ENCODE data around the gene RMC1. TPM values are rescaled to one million over a fixed set of nuclear protein-coding genes. Genes with fewer than 3 reads are reported as not detected.

RMC1 gene
- 10 to 100 TPM; 18.1 to 25.1 (median 21.7) TPM for total RNA-seq

DNA sequence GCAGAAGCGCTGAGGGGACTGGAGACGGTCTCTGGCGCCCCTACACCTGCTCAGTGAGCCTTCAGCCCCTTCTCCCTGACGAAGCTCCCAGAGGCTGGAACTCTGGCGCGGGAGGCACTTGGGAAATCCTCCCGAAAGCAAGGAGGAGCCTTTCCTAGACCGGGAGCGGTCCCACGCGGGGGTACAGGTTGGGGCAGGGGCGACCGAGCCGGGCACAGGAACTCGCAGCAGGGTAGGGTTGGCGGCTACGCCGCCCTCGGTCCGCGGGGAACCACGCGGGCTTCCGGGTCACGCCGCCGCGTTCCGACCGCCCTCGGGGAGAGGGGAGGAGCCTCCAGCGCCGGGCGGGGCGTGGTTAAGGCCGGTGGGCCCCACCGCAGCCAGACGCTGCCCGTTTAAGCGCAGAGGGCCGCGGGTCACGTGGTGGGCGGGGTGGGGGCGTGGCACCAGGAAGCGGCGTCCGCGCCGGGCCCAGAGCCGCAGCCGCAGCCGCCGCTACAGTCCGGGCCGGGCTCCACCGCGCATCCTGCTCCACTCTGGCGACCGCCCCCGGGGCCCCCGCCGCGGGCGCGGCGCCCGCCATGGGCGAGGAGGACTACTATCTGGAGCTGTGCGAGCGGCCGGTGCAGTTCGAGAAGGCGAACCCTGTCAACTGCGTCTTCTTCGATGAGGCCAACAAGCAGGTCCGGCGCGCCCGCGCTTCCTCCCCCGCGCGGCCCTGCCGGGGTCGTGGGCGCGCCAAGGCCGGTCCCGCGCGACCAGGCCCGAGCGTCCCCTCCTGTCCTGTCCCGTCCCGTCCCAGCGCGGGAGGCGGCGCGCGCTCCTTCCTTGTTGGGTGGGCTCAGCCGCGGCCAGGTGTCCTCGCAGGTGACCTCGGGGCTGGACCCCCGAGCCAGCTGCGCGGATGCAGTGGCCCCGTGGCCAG, at the start of gene RMC1:
Gene RMC1 (plus strand): TSS at position 474 of the 925 bp plus-strand sequence. CDS start 108 bp downstream, at position 582.
- TF ChIP-seq POLR2A (IDR thresholded peaks at IDR 0.05): peak; percentile 3 to 80
- TF ChIP-seq, protein P1, sequence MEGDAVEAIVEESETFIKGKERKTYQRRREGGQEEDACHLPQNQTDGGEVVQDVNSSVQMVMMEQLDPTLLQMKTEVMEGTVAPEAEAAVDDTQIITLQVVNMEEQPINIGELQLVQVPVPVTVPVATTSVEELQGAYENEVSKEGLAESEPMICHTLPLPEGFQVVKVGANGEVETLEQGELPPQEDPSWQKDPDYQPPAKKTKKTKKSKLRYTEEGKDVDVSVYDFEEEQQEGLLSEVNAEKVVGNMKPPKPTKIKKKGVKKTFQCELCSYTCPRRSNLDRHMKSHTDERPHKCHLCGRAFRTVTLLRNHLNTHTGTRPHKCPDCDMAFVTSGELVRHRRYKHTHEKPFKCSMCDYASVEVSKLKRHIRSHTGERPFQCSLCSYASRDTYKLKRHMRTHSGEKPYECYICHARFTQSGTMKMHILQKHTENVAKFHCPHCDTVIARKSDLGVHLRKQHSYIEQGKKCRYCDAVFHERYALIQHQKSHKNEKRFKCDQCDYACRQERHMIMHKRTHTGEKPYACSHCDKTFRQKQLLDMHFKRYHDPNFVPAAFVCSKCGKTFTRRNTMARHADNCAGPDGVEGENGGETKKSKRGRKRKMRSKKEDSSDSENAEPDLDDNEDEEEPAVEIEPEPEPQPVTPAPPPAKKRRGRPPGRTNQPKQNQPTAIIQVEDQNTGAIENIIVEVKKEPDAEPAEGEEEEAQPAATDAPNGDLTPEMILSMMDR (IDR thresholded peaks at IDR 0.05): peak in 3 of 6 experiments; percentile 21 to 33 (median 21)
- peak; percentile 95 to 97 for DNase-seq
- WGBS, 2 donors: 1% methylated on average over 20 to 22 of the region's 110 CpGs

DNA sequence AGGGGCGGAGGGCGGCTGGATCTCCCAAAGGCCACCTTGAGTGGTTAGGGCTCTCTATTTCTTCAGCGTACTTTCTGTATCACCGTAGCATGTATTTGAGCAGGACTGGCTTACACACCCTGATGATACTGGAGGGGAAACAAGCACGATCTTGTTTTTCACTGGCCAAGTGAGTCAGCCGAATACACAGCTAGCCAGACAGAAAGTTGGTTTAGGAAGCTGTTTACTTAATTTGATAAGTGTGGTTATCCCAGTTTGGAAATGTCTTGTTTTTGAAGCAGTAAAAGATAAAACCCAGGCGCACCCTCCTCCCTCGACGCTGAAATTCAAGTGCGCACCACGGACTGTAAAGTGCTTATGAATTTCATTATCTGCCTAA, 49.6 kb upstream of the RMC1 start:
- H3K4me1 ChIP-seq: peaks cover 34 to 36% of the 10 kb centered on the region in 2 donors
- H3K4me3 ChIP-seq (replicated peaks in 1 of 3): peak overlapping the region; percentile 70 to 98 (median 90)
- H3K36me3 ChIP-seq: no peaks in the 10 kb centered on the region
- WGBS, 2 donors: 1 to 5% methylated on average over 11 of the region's 11 CpGs
- intact Hi-C loops (cut with DNase I): loop anchor here (10.0 kb wide), 1 partner anchor 51 kb away; the partner anchor contains the start of gene RMC1
- DNase-seq: peak in 1 of 2 donors; percentile 10
- H3K27me3 ChIP-seq: no peaks in the 10 kb centered on the region
- TF ChIP-seq, protein P1 (IDR thresholded peaks at IDR 0.05): no peak
- no peak for TF ChIP-seq POLR2A (IDR thresholded peaks at IDR 0.05)
- H3K9me3 ChIP-seq: no peaks in the 10 kb centered on the region
- H3K27ac ChIP-seq: peak overlapping the region; percentile 83 to 90 (median 84)

More for the DNA sequence above, at the start of gene RMC1:
- Histone ChIP-seq H3K27ac (peak within 1 kb of the TSS; percentile 85 to 89 (median 89)), H3K27me3 (no peaks in the 10 kb centered on the region), H3K4me3 (replicated peaks in 1 of 3) (peak within 1 kb of the TSS; percentile 38 to 96 (median 92)), H3K4me1 (peaks cover 18 to 23% of the 10 kb centered on the region in 2 donors), H3K9me3 (no peaks in the 10 kb centered on the region), H3K36me3 (peaks cover 5 to 8% of the 10 kb centered on the region in 2 donors)
- intact Hi-C loops (cut with DNase I): loop anchor here (5.0 to 10.0 kb wide), 2 partner anchors 48 to 84 kb away; partner anchors contain the start of genes NPC1 and RIOK3

DNA sequence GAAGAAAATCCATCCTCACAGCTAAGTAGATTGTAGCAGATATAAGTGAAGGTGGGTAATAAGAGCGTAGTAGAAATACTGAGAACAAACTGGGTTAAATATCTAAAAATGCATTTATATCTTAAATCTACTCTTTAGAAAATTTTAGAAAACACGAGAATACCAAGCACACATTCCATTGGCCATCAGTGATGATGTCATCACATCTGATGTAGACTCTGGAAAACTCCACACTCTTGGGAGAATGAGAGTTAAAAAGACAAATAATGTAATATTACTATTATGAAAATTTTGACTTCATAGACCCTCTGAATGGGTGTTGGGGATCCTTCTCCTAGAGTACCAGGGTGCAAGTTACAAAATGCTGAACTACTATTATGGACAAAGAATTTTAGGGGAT, 46.5 kb upstream of the RMC1 start:
- WGBS, 2 donors: 90 to 95% methylated on average over 2 of the region's 2 CpGs
- Histone ChIP-seq H3K27ac (no peak overlapping the region), H3K27me3 (no peaks in the 10 kb centered on the region), H3K36me3 (no peaks in the 10 kb centered on the region), H3K4me1 (peaks cover 51 to 67% of the 10 kb centered on the region in 2 donors), H3K4me3 (replicated peaks in 1 of 3) (no peak overlapping the region), H3K9me3 (no peaks in the 10 kb centered on the region)
- no peak for DNase-seq
- intact Hi-C loops (cut with DNase I): loop anchor here (10.0 kb wide), 1 partner anchor 48 kb away; the partner anchor contains the start of gene RMC1
- TF ChIP-seq, protein P1 (IDR thresholded peaks at IDR 0.05): no peak
- TF ChIP-seq POLR2A (IDR thresholded peaks at IDR 0.05): no peak

DNA sequence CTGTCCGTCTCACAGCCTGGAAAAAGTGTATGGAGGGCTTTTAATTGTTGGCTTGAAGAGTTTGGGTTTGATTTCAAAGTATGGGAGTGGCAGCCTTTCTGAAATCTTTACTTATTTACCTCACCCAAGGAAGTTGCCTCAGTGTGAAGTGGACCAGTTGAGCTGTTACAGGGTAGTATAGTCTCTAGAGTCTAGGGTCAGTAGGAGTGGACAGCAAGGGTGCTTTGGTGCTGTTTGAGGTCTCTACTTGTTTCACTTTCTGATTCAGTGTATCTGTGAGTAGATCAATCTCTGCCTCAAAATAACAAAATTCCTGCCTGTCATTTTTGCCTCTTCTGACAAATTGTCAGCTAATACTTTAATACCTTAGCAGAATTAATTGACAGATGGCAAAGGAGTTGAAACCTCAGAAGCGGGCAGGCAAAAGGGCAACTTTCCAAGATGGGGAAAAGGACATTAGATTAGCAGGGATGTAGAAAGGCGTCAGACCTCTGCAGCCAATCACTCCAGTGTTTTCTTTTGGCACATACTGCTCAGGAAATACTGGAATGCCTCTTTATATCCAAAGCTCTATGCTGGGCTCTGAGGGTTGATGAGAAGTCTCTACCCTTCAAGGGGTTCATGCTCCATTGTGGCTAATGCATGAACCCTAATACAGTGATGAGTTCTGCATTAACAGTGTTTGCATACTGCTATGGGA, 44.3 kb upstream of the RMC1 start:
- Histone ChIP-seq H3K4me3 (replicated peaks in 1 of 3) (no peak overlapping the region), H3K9me3 (no peaks in the 10 kb centered on the region), H3K36me3 (peaks cover 10 to 17% of the 10 kb centered on the region in 2 donors), H3K27me3 (no peaks in the 10 kb centered on the region), H3K4me1 (peaks cover 45 to 59% of the 10 kb centered on the region in 2 donors), H3K27ac (no peak overlapping the region)
- intact Hi-C loops (cut with DNase I): loop anchor here (10.0 kb wide), 1 partner anchor 46 kb away; the partner anchor contains the start of gene RMC1
- whole genome bisulfite sequencing, 2 donors: 79 to 83% methylated on average over 3 of the region's 3 CpGs
- DNase-seq: no peak
- TF ChIP-seq, protein P1 (IDR thresholded peaks at IDR 0.05): no peak
- TF ChIP-seq POLR2A (IDR thresholded peaks at IDR 0.05): no peak
